Measurements from ENCODE around the gene IL3.

IL3 gene

GRCh38 chr5:132026516-132027008 lies 33.9 kb upstream of the IL3 start:
- peak; percentile 49 for DNase-seq

GRCh38 chr5:132027027-132027426 lies 33.4 kb upstream of the IL3 start:
- DNase-seq: no peak

GRCh38 chr5:132029609-132030330 lies 30.7 kb upstream of the IL3 start:
- no peak for DNase-seq

- DNase-seq: no peak
These were observed 29.8 kb upstream of the IL3 start for GRCh38 chr5:132030610-132031009.

GRCh38 chr5:132032196-132032595 lies 28.3 kb upstream of the IL3 start:
- DNase-seq: no peak

GRCh38 chr5:132033122-132033521 lies 27.3 kb upstream of the IL3 start:
- DNase-seq: no peak

- no peak for DNase-seq
These were observed 23.1 kb upstream of the IL3 start for GRCh38 chr5:132037353-132037752.

- DNase-seq: no peak
These were observed 16.2 kb upstream of the IL3 start for GRCh38 chr5:132044207-132044606.

GRCh38 chr5:132046880-132047299 lies 13.6 kb upstream of the IL3 start:
- no peak for DNase-seq

GRCh38 chr5:132049093-132049492 lies 11.4 kb upstream of the IL3 start:
- no peak for DNase-seq

- no peak for DNase-seq
These were observed 10.9 kb upstream of the IL3 start for GRCh38 chr5:132049559-132049958.

GRCh38 chr5:132050136-132050535 lies 10.3 kb upstream of the IL3 start:
- DNase-seq: no peak

- no peak for DNase-seq
These were observed 9.5 kb upstream of the IL3 start for GRCh38 chr5:132050661-132051552.

- DNase-seq: no peak
These were observed 7.9 kb upstream of the IL3 start for GRCh38 chr5:132052520-132052919.

- DNase-seq: no peak
These were observed 7.0 kb upstream of the IL3 start for GRCh38 chr5:132053483-132053882.

GRCh38 chr5:132054031-132054696 lies 6.3 kb upstream of the IL3 start:
- DNase-seq: no peak

GRCh38 chr5:132054697-132055440 lies 5.6 kb upstream of the IL3 start:
- DNase-seq: no peak

GRCh38 chr5:132055441-132055807 lies 5.0 kb upstream of the IL3 start:
- no peak for DNase-seq

GRCh38 chr5:132055808-132056609 lies 4.4 kb upstream of the IL3 start:
- peak; percentile 50 for DNase-seq

- DNase-seq: no peak
These were observed 3.6 kb upstream of the IL3 start for GRCh38 chr5:132056610-132057497.
